ENCODE measurements around the gene RB1.
"Not testable (repeated sequence)": the region's sequence is repeated elsewhere in the genome, so short reads cannot be mapped to it uniquely, and the experiment has no call there.

Gene RB1

GRCh38 chr13:48355524-48355923 lies 52.0 kb downstream of the RB1 start:
- DNase-seq, result not testable (repeated sequence)

GRCh38 chr13:48356750-48357149 lies 53.2 kb downstream of the RB1 start:
- DNase-seq, result no peak

- no peak for DNase-seq
Measured at GRCh38 chr13:48369988-48370387, 66.4 kb downstream of the RB1 start.

GRCh38 chr13:48370815-48371214 lies 67.3 kb downstream of the RB1 start:
- no peak for DNase-seq

- no peak for DNase-seq
Measured at GRCh38 chr13:48377857-48378256, 74.3 kb downstream of the RB1 start.

- DNase-seq, result no peak
Measured at GRCh38 chr13:48380581-48380980, 77.0 kb downstream of the RB1 start.

GRCh38 chr13:48383384-48383783 lies 79.8 kb downstream of the RB1 start:
- no peak for DNase-seq

- no peak for DNase-seq
Measured at GRCh38 chr13:48386816-48387215, 83.3 kb downstream of the RB1 start.

- DNase-seq, result no peak
Measured at GRCh38 chr13:48391257-48391656, 87.7 kb downstream of the RB1 start.

GRCh38 chr13:48393030-48393697 lies 89.6 kb downstream of the RB1 start:
- no peak for DNase-seq

- no peak for DNase-seq
Measured at GRCh38 chr13:48393698-48394085, 90.1 kb downstream of the RB1 start.

- DNase-seq, result no peak
Measured at GRCh38 chr13:48397744-48398143, 94.2 kb downstream of the RB1 start.

- no peak for DNase-seq
Measured at GRCh38 chr13:48398450-48399095, 95.0 kb downstream of the RB1 start.

- DNase-seq, result no peak
Measured at GRCh38 chr13:48400090-48400694, 96.6 kb downstream of the RB1 start.

GRCh38 chr13:48400850-48401291 lies 97.3 kb downstream of the RB1 start:
- DNase-seq, result no peak

- DNase-seq, result no peak
Measured at GRCh38 chr13:48401480-48401879, 97.9 kb downstream of the RB1 start.

GRCh38 chr13:48402325-48402932 lies 98.9 kb downstream of the RB1 start:
- no peak for DNase-seq

- DNase-seq, result no peak
Measured at GRCh38 chr13:48403151-48403631, 99.6 kb downstream of the RB1 start.

GRCh38 chr13:48403913-48404312 lies 100.4 kb downstream of the RB1 start:
- DNase-seq, result no peak

GRCh38 chr13:48404952-48405351 lies 101.4 kb downstream of the RB1 start:
- DNase-seq, result no peak

GRCh38 chr13:48405875-48406274 lies 102.3 kb downstream of the RB1 start:
- DNase-seq, result no peak

- DNase-seq, result no peak
Measured at GRCh38 chr13:48410199-48410598, 106.6 kb downstream of the RB1 start.

- no peak for DNase-seq
Measured at GRCh38 chr13:48411147-48411794, 107.7 kb downstream of the RB1 start.

All from NCI-H1694 treated with DMSO at 0.1 percent for 48 hours (cell line).